OCI-LY7 (cell line): ENCODE data around the gene INF2. TPM values are rescaled to one million over a fixed set of nuclear protein-coding genes. Genes with fewer than 3 reads are reported as not detected.
"Not testable (repeated sequence)": the region's sequence is repeated elsewhere in the genome, so short reads cannot be mapped to it uniquely, and the experiment has no call there.

Source experiments
- BruUV-seq: library from RNA; stranded (reverse); fragments of 400-500 nt; replicated peaks from 2 replicates; lab custom pipeline; 2021; lab: Mats Ljungman, UMichigan
- CTCF ChIA-PET: fragments of 300-600 bp; sonication (Branson Sonifier 250); formaldehyde crosslinking; loops from one replicate; lab custom pipeline; 2022; ENCODE audit warnings: antibody characterized with exemption; ENCODE audit not compliant: unreplicated experiment; lab: Charles Lee
- POLR2A ChIA-PET: fragments of 300-600 bp; sonication (Branson Sonifier 250); formaldehyde crosslinking; loops from one replicate; lab custom pipeline; 2022; ENCODE audit warnings: antibody characterized with exemption; lab: Charles Lee
- DNase-seq: peaks from one replicate; pipeline ENCODE4 v3.0.0-alpha.2; 2015; ENCODE audit warnings: low spot score
- H2AFZ ChIP-seq: fragments of 200-600 bp; sonication (generic), shearing (Covaris generic); 2 replicates; pipeline ENCODE4 v1.6.1; 2014; ENCODE audit warnings: mild to moderate bottlenecking, antibody characterized with exemption, low read length, moderate library complexity
- H3K27ac ChIP-seq: fragments of 200-600 bp; sonication (generic); 2 replicates; pipeline ENCODE4 v1.5.1; 2014; ENCODE audit warnings: mixed run types, low read depth, mild to moderate bottlenecking, moderate library complexity, low read length, inconsistent platforms; ENCODE audit not compliant: poor library complexity, severe bottlenecking
- H3K36me3 ChIP-seq: fragments of 200-600 bp; sonication (generic); 2 replicates; pipeline ENCODE4 v1.6.1; 2014; ENCODE audit warnings: mild to moderate bottlenecking, antibody characterized with exemption, low read length, moderate library complexity, mixed read lengths; ENCODE audit not compliant: insufficient read depth
- H3K4me1 ChIP-seq: fragments of 200-600 bp; sonication (generic); 2 replicates; pipeline ENCODE4 v1.5.1; 2014; ENCODE audit warnings: mild to moderate bottlenecking, low read length; ENCODE audit not compliant: insufficient read depth, poor library complexity, severe bottlenecking
- H3K4me2 ChIP-seq: fragments of 200-600 bp; sonication (generic); 2 replicates; pipeline ENCODE4 v1.6.1; 2014; ENCODE audit warnings: mild to moderate bottlenecking, low read length
- H3K4me3 ChIP-seq: fragments of 200-600 bp; sonication (generic); 2 replicates; pipeline ENCODE4 v1.5.1; 2014; ENCODE audit warnings: mild to moderate bottlenecking, low read depth, low read length; ENCODE audit not compliant: poor library complexity, severe bottlenecking
- H3K79me2 ChIP-seq: fragments of 200-600 bp; sonication (generic); 2 replicates; pipeline ENCODE4 v1.6.1; 2016; ENCODE audit warnings: low read depth, mild to moderate bottlenecking, low read length, moderate library complexity, mixed read lengths; ENCODE audit not compliant: insufficient read depth
- H3K9me2 ChIP-seq: fragments of 200-600 bp; sonication (generic); 2 replicates; pipeline ENCODE4 v1.6.1; 2016; ENCODE audit warnings: mild to moderate bottlenecking, low read length, mixed read lengths; ENCODE audit not compliant: insufficient read depth
- H3K9me3 ChIP-seq: fragments of 200-600 bp; sonication (generic); 2 replicates; pipeline ENCODE4 v1.6.1; 2014; ENCODE audit warnings: mild to moderate bottlenecking, mixed run types, low read length, mixed read lengths
- H4K20me1 ChIP-seq: fragments of 200-600 bp; sonication (generic); 2 replicates; pipeline ENCODE4 v1.6.1; 2014; ENCODE audit warnings: mild to moderate bottlenecking, antibody characterized with exemption, low read length, moderate library complexity, mixed read lengths; ENCODE audit not compliant: insufficient read depth
- CTCF ChIP-seq: fragments of 200-600 bp; sonication (generic); conservative IDR thresholded peaks from 2 replicates; pipeline ENCODE4 v1.5.1; 2014; ENCODE audit warnings: mild to moderate bottlenecking, antibody characterized with exemption, low read length, moderate library complexity, mixed read lengths
- EZH2phosphoT487 ChIP-seq: fragments of 200-600 bp; sonication (generic); IDR thresholded peaks from 2 replicates; pipeline ENCODE4 v1.6.1; 2018; ENCODE audit warnings: low read depth, borderline replicate concordance, mild to moderate bottlenecking, mixed run types, antibody characterized with exemption, low read length, moderate library complexity, mixed read lengths
- intact Hi-C: fragments of 100-400 bp; cut with micrococcal nuclease; formaldehyde crosslinking; loops from one replicate; pipeline ENCODE4 v1.10.0; 2022; ENCODE audit not compliant: unreplicated experiment
- total RNA-seq, 2 experiments: library from RNA; depleted of rRNA in 1 of 2; stranded (reverse); fragments of >200 nt in 1 of 2; shearing (Covaris generic) in 1 of 2; gene quantifications; 2 replicates each; pipeline ENCODE4 v1.2.3, GENCODE V29; 2014 to 2022

The INF2 gene
- total RNA-seq, 2 experiments from 2014 or later: 39.4 to 51.6 TPM

GRCh38 chr14:104665114-104665656 is 24.2 kb upstream of the INF2 start:
- Histone ChIP-seq H3K36me3 (no peaks in the 10 kb centered on the region), H3K4me3 (peak overlapping the region; percentile 28), H3K4me2 (peak overlapping the region; percentile 60), H4K20me1 (no peaks in the 10 kb centered on the region), H3K9me3 (peaks cover 6% of the 10 kb centered on the region; the same call in 1 of the 2 replicates), H2AFZ (peak overlapping the region; percentile 92), H3K9me2 (no peaks in the 10 kb centered on the region), H3K27ac (peak overlapping the region; percentile 47), H3K79me2 (no peaks in the 10 kb centered on the region), H3K4me1 (peaks cover 53% of the 10 kb centered on the region)
- CTCF ChIA-PET: interaction anchor here (0.5 to 1.6 kb wide), 2 partner anchors 12 to 13 kb away, joined by 5 to 13 read pairs; no protein-coding TSS in a partner anchor
- intact Hi-C loops: no loop called here
- POLR2A ChIA-PET: interaction anchor here (1.4 to 1.5 kb wide), 2 partner anchors 8 to 13 kb away, joined by 6 to 9 read pairs; no protein-coding TSS in a partner anchor
- no peak for TF ChIP-seq CTCF
- TF ChIP-seq EZH2phosphoT487: no peak
- BruUV-seq: no TSS peak
- DNase-seq: no peak

- peak overlapping the region; percentile 28 for H3K4me3 ChIP-seq
- H3K4me2 ChIP-seq: peak overlapping the region; percentile 60
- no peak for TF ChIP-seq EZH2phosphoT487
- TF ChIP-seq CTCF: peak; percentile 66; the same call in 1 of the 2 replicates
- BruUV-seq: no TSS peak
- peak; percentile 64 for DNase-seq
- no peaks in the 10 kb centered on the region for H4K20me1 ChIP-seq
- H3K79me2 ChIP-seq: no peaks in the 10 kb centered on the region
- no peaks in the 10 kb centered on the region for H3K36me3 ChIP-seq
- no peaks in the 10 kb centered on the region for H3K9me2 ChIP-seq
- intact Hi-C loops: no loop called here
- ChIA-PET POLR2A (interaction anchor here (0.6 to 1.4 kb wide), 3 partner anchors 8 to 1066 kb away, joined by 3 to 9 read pairs (median 4); no protein-coding TSS in a partner anchor), CTCF (interaction anchor here (0.5 to 1.6 kb wide), 2 partner anchors 11 to 12 kb away, joined by 5 to 13 read pairs; no protein-coding TSS in a partner anchor)
- H2AFZ ChIP-seq: peak overlapping the region; percentile 92
- H3K27ac ChIP-seq: peak overlapping the region; percentile 47
- peaks cover 6% of the 10 kb centered on the region; the same call in 1 of the 2 replicates for H3K9me3 ChIP-seq
- H3K4me1 ChIP-seq: peaks cover 46% of the 10 kb centered on the region
These were observed 23.5 kb upstream of the INF2 start for GRCh38 chr14:104665657-104666522.

- ChIA-PET POLR2A (interaction anchor here (0.6 to 1.4 kb wide), 3 partner anchors 9 to 1066 kb away, joined by 3 to 9 read pairs (median 4); no protein-coding TSS in a partner anchor), CTCF (interaction anchor here (1.6 kb wide), 1 partner anchor 12 kb away, joined by 5 read pairs; no protein-coding TSS in a partner anchor)
- H3K27ac ChIP-seq, DNase-seq, H3K4me2 ChIP-seq, H2AFZ ChIP-seq, H3K4me3 ChIP-seq, BruUV-seq, H3K9me3 ChIP-seq, H3K9me2 ChIP-seq, intact Hi-C loops, H3K36me3 ChIP-seq, H4K20me1 ChIP-seq, H3K79me2 ChIP-seq: not testable (repeated sequence)
- peaks cover 39% of the 10 kb centered on the region for H3K4me1 ChIP-seq
These were observed 22.9 kb upstream of the INF2 start for GRCh38 chr14:104666523-104666895.
